Pericardium fibroblast (primary cell): Measurements from ENCODE around the gene PROX2. TPM values are rescaled to one million over a fixed set of nuclear protein-coding genes. Genes with fewer than 3 reads are reported as not detected.

Experiments used
- total RNA-seq: library from RNA; depleted of rRNA; stranded (reverse); fragments of >200 nt; gene quantifications from 2 replicates; pipeline ENCODE4 v1.2.3, GENCODE V29; 2015

The PROX2 gene
- not detected in 2 replicates for total RNA-seq

GRCh38 chr14:74875941-74876913, at the start of gene PROX2:
Gene PROX2, minus strand, starts transcription at chr14:74876145. Its CDS starts 12,311 bp downstream, at chr14:74863834.

GRCh38 chr14:74922752-74923401, 46.9 kb upstream of the PROX2 start, which contains the start of gene RPS6KL1:
Gene RPS6KL1, minus strand, starts transcription at chr14:74923260. Its CDS starts 1,719 bp downstream, at chr14:74921541.

DNA sequence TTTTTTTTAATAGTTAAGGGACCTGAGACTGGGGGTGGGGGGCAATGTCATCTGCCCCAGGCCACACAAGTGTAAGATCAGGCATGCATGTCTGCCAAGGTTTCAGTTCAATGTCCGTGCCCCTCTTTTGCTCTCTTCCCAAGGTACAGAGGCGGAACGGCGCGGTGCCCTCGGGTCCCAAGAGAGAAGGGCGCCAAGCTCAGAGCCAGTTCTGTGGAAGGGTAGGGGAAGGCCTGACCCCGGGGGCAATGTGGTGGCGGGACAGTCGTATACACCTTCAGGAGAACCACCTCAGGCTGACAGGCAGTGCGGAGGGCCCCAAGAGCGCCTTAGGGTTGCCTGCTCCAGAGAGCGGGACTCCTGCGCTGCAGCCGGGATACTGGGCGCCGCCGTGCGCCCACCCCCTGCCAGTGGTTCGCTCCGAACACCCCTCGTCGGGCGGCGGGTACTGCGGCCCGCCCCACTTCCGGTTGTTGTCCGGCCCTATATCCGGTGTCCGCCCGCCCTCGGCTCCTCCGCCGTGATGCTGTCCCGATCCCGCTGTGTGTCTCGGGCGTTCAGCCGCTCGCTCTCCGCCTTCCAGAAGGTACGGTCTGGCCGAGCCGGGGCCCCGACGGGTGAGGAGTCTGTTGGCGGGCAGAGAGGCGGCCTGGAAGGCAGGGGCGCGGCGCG, 5.6 kb upstream of the PROX2 start, which contains the start of gene DLST:
Gene DLST, plus strand, starts transcription at position 486 of the 672 bp plus-strand sequence. Its CDS starts 38 bp downstream, at position 524.

Other genes starting within 250 kb of the PROX2 start
- gene AREL1, start 163.1 kb downstream of the PROX2 start, total RNA-seq: 14.0 and 23.1 TPM in 2 replicates
- gene FCF1, start 163.0 kb downstream of the PROX2 start, total RNA-seq: 23.5 and 29.7 TPM in 2 replicates
- gene YLPM1, start 112.8 kb downstream of the PROX2 start, total RNA-seq: 15.9 and 17.2 TPM in 2 replicates
- 44.8 and 46.9 TPM in 2 replicates for gene DLST, start 5.8 kb upstream of the PROX2 start, total RNA-seq
- 0.26 and 0.58 TPM in 2 replicates for gene RPS6KL1, start 47.1 kb upstream of the PROX2 start, total RNA-seq
- gene PGF, start 79.5 kb upstream of the PROX2 start, total RNA-seq: 1.2 and 10.8 TPM in 2 replicates
- gene EIF2B2, start 126.8 kb upstream of the PROX2 start, total RNA-seq: 17.8 and 20.0 TPM in 2 replicates
- 12.4 and 13.2 TPM in 2 replicates for gene MLH3, start 175.3 kb upstream of the PROX2 start, total RNA-seq
- gene ACYP1, start 187.9 kb upstream of the PROX2 start, total RNA-seq: 8.4 and 10.2 TPM in 2 replicates
- gene ZC2HC1C, start 193.5 kb upstream of the PROX2 start, total RNA-seq: 2.5 TPM in 1 of 2 replicates, not detected in the other